H1 (cell line): Measurements from ENCODE around the gene P3R3URF. TPM values are rescaled to one million over a fixed set of nuclear protein-coding genes. Genes with fewer than 3 reads are reported as not detected.

ENCODE experiments used
- polyA plus RNA-seq, 7 experiments: library from polyadenylated mRNA; depleted of rRNA in 3 of 7; stranded (reverse) in 5 of 7; unstranded in 2 of 7; fragments of >200 nt in 5 of 7; fragments of 200-250 nt in 2 of 7; gene quantifications; 1 replicate in 5 of 7; 2 replicates in 1 of 7; 4 replicates in 1 of 7; pipeline versions ENCODE4 v1.2.1 to v1.2.3, GENCODE V29; 2011 to 2013; ENCODE audit warnings: missing spikeins in 2 of 7, mixed read lengths in 2 of 7
- small RNA-seq: library from polyadenylated mRNA; stranded (forward); fragments of <200 nt; extraction: miRNeasy Mini kit (QIAGEN cat#:217004); gene quantifications from one replicate; pipeline ENCODE3, GENCODE V24; 2013; ENCODE audit not compliant: insufficient read depth
- total RNA-seq: library from RNA; stranded (reverse); fragmentation: NEBNext Ultra II Directional; extraction: Animal tissue kit (Norgen Biotek cat#: 25700); gene quantifications from 2 replicates; pipeline ENCODE4 v1.2.1, GENCODE V29; 2021

P3R3URF gene
- total and polyA plus RNA-seq, 2 of the 8 experiments (the other 6 are each of a cell fraction or from before 2014, with no cell fraction given) = not detected

Small RNAs within 50 kb of the gene (small RNA-seq; reads per million reads assigned to genes)
- not detected for gene AL672043.1

Other genes with a start within 250 kb of the P3R3URF start
- gene PIK3R3, start 43.9 kb downstream of the P3R3URF start, total RNA-seq = 13.5 and 13.6 TPM in 2 replicates
- 3.2 and 5.3 TPM in 2 replicates for gene PIK3R3, start 43.9 kb downstream of the P3R3URF start, polyA plus RNA-seq (2011; rRNA removed)
- not detected in 2 replicates for gene TSPAN1, start 1.4 kb downstream of the P3R3URF start, total RNA-seq
- 0.05 and 0.14 TPM in 2 replicates for gene TSPAN1, start 1.4 kb downstream of the P3R3URF start, polyA plus RNA-seq (2011; rRNA removed)
- gene POMGNT1, start 21.9 kb upstream of the P3R3URF start, total RNA-seq = 37.6 and 40.3 TPM in 2 replicates
- gene POMGNT1, start 21.9 kb upstream of the P3R3URF start, polyA plus RNA-seq (2011; rRNA removed) = 28.0 and 32.2 TPM in 2 replicates
- 3.5 and 5.1 TPM in 2 replicates for gene LURAP1, start 26.8 kb upstream of the P3R3URF start, total RNA-seq
- gene LURAP1, start 26.8 kb upstream of the P3R3URF start, polyA plus RNA-seq (2011; rRNA removed) = 4.9 and 6.4 TPM in 2 replicates
- 47.9 and 50.3 TPM in 2 replicates for gene RAD54L, start 71.3 kb upstream of the P3R3URF start, total RNA-seq
- 42.4 and 43.5 TPM in 2 replicates for gene RAD54L, start 71.3 kb upstream of the P3R3URF start, polyA plus RNA-seq (2011; rRNA removed)
- 36.8 and 37.2 TPM in 2 replicates for gene LRRC41, start 127.1 kb upstream of the P3R3URF start, total RNA-seq
- 51.2 and 57.3 TPM in 2 replicates for gene LRRC41, start 127.1 kb upstream of the P3R3URF start, polyA plus RNA-seq (2011; rRNA removed)
- gene UQCRH, start 127.2 kb upstream of the P3R3URF start, total RNA-seq = 621 and 626 TPM in 2 replicates
- 565 and 1,112 TPM in 2 replicates for gene UQCRH, start 127.2 kb upstream of the P3R3URF start, polyA plus RNA-seq (2011; rRNA removed)
- gene NSUN4, start 164.3 kb upstream of the P3R3URF start, total RNA-seq = 13.7 and 15.7 TPM in 2 replicates
- gene NSUN4, start 164.3 kb upstream of the P3R3URF start, polyA plus RNA-seq (2011; rRNA removed) = 9.7 and 12.2 TPM in 2 replicates
- gene FAAH, start 217.8 kb upstream of the P3R3URF start, total RNA-seq = 43.5 and 47.3 TPM in 2 replicates
- gene FAAH, start 217.8 kb upstream of the P3R3URF start, polyA plus RNA-seq (2011; rRNA removed) = 41.2 and 67.2 TPM in 2 replicates